Colonic mucosa (tissue), 4 donors: ENCODE data around the gene OR6V1. TPM values are rescaled to one million over a fixed set of nuclear protein-coding genes. Genes with fewer than 3 reads are reported as not detected.

Experiments
- DNase-seq: peaks from one replicate; pipeline ENCODE4 v3.0.0-alpha.2; 2020
- H3K27ac ChIP-seq: fragments of 200-600 bp; one replicate; pipeline ENCODE4 v1.8.0; 2021
- H3K27me3 ChIP-seq: fragments of 200-600 bp; one replicate; pipeline ENCODE4 v1.8.0; 2021
- H3K36me3 ChIP-seq: fragments of 200-600 bp; one replicate; pipeline ENCODE4 v1.8.0; 2021
- H3K4me1 ChIP-seq: fragments of 200-600 bp; one replicate; pipeline ENCODE4 v1.8.0; 2021; ENCODE audit warnings: mild to moderate bottlenecking
- H3K4me3 ChIP-seq: fragments of 200-600 bp; one replicate; pipeline ENCODE4 v1.8.0; 2021
- H3K9ac ChIP-seq, 2 donors: one replicate each; pipeline ENCODE4 v1.7.0; 2013; ENCODE audit warnings: control low read depth in 2 of 2, low read depth in 2 of 2, low read length in 2 of 2
- H3K9me3 ChIP-seq: fragments of 200-600 bp; one replicate; pipeline ENCODE4 v1.8.0; 2021
- intact Hi-C: fragments of 100-400 bp; cut with DNase I; formaldehyde crosslinking; loops from one replicate; pipeline ENCODE4 v1.14.1; 2022
- total RNA-seq, 2 donors: library from RNA; stranded (reverse); fragmentation: NEBNext Ultra II Directional in 1 of 2; extraction: Animal tissue kit (Norgen Biotek cat#: 25700) in 1 of 2; gene quantifications; one replicate each; pipeline ENCODE4 v1.2.1, GENCODE V29; 2021
- TF ChIP-seq, protein P1 (sequence below): fragments of 200-600 bp; IDR thresholded peaks from one replicate; pipeline ENCODE4 v1.8.0; 2022; ENCODE audit warnings: antibody characterized with exemption, mild to moderate bottlenecking
- donor health status: healthy.
- donor health status: DM: no; HTN: no; CAD: no.
- donor health status: DM: no; HTN: no; CAD: no.

OR6V1 gene
- total RNA-seq, 2 donors from 2014 or later: not detected

DNA sequence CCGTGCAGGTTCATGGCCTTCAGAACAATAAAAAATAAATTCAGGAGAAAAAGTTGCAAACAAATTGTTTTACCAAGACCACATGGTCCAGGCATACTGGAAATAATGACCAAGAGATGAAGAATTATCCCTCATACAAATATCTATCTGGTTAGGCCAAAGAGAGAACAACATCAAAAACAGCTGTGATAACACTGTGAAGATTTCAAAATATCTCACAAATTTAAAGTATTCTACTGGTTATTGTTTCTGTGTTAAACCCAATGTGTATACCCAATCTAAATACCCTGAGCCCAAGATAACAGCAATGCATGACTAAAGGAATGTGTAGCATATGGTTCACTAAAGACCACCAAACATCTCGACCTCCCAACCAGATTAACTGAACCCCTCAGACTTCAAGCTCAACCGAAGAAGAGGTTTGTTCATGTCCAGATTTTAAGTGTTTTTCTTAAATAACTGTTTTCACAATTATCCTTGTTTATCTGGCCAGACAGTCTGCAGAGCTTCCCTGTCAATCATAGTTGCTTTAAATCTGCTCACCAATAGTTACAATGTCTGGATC is 36.1 kb upstream of the OR6V1 start:
- Histone ChIP-seq H3K36me3 (no peaks in the 10 kb centered on the region), H3K27me3 (no peaks in the 10 kb centered on the region), H3K4me1 (no peaks in the 10 kb centered on the region), H3K27ac (no peak overlapping the region), H3K4me3 (no peak overlapping the region), H3K9me3 (no peaks in the 10 kb centered on the region), H3K9ac (no peak overlapping the region)
- intact Hi-C loops: loop anchor here (10.0 kb wide), 2 partner anchors 289 to 859 kb away; no protein-coding TSS in a partner anchor
- no peak for DNase-seq
- TF ChIP-seq, protein P1, sequence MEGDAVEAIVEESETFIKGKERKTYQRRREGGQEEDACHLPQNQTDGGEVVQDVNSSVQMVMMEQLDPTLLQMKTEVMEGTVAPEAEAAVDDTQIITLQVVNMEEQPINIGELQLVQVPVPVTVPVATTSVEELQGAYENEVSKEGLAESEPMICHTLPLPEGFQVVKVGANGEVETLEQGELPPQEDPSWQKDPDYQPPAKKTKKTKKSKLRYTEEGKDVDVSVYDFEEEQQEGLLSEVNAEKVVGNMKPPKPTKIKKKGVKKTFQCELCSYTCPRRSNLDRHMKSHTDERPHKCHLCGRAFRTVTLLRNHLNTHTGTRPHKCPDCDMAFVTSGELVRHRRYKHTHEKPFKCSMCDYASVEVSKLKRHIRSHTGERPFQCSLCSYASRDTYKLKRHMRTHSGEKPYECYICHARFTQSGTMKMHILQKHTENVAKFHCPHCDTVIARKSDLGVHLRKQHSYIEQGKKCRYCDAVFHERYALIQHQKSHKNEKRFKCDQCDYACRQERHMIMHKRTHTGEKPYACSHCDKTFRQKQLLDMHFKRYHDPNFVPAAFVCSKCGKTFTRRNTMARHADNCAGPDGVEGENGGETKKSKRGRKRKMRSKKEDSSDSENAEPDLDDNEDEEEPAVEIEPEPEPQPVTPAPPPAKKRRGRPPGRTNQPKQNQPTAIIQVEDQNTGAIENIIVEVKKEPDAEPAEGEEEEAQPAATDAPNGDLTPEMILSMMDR: no peak

DNA sequence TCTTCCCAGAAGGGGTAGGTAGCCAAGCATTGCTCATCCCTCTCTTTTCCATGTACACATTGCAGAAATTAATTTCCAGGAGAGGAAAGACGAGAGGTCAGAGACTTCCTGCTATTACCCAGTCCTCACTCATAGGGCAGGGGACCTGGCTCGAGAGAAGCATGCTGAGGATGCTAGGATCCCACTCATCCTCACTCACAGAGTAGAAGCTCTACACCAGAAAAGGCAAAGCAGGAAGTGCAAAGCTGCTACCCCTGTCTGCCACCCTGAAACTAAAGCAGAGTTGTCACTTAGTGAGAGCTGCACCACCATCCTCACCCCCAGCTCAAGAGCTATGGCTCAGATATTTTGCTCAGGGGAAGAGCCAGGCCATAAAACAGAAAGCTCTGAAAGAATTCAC is 35.1 kb upstream of the OR6V1 start:
- Histone ChIP-seq H3K27me3 (no peaks in the 10 kb centered on the region), H3K9me3 (no peaks in the 10 kb centered on the region), H3K9ac (no peak overlapping the region), H3K36me3 (no peaks in the 10 kb centered on the region), H3K4me1 (no peaks in the 10 kb centered on the region), H3K27ac (no peak overlapping the region), H3K4me3 (no peak overlapping the region)
- intact Hi-C loops: loop anchor here (10.0 kb wide), 2 partner anchors 288 to 858 kb away; no protein-coding TSS in a partner anchor
- DNase-seq: no peak
- TF ChIP-seq, protein P1: no peak

GRCh38 chr7:143018931-143019330 is 33.2 kb upstream of the OR6V1 start:
- no peak overlapping the region for H3K27ac ChIP-seq
- no peaks in the 10 kb centered on the region for H3K36me3 ChIP-seq
- no peaks in the 10 kb centered on the region for H3K27me3 ChIP-seq
- H3K9me3 ChIP-seq: no peaks in the 10 kb centered on the region
- intact Hi-C loops: loop anchor here (10.0 kb wide), 2 partner anchors 286 to 856 kb away; no protein-coding TSS in a partner anchor
- H3K4me1 ChIP-seq: no peaks in the 10 kb centered on the region
- no peak overlapping the region for H3K9ac ChIP-seq
- TF ChIP-seq, protein P1: no peak
- no peak for DNase-seq
- no peak overlapping the region for H3K4me3 ChIP-seq

DNA sequence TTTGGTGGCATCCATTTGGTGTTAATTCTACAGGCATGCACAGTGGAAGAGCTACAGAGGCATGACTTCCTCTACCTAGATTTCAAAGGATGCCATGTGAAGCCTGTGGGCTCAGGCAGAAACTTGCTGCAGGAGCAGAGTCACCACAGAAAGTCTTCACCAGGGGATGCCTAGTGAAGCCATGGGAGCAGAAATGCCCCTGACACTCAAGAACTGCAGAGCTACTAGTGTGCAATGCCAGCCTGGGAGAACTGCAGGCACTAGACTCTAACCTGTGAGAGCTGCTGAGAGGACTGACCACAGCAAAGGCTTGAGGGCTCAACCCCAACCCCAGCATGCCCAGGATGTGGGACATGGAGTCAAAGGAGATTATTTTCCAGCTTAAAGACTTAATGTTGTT is 29.1 kb upstream of the OR6V1 start:
- Histone ChIP-seq H3K9ac (no peak overlapping the region), H3K27ac (no peak overlapping the region), H3K4me1 (no peaks in the 10 kb centered on the region), H3K9me3 (no peaks in the 10 kb centered on the region), H3K36me3 (no peaks in the 10 kb centered on the region), H3K4me3 (no peak overlapping the region), H3K27me3 (no peaks in the 10 kb centered on the region)
- intact Hi-C loops: no loop called here
- TF ChIP-seq, protein P1: no peak
- no peak for DNase-seq

DNA sequence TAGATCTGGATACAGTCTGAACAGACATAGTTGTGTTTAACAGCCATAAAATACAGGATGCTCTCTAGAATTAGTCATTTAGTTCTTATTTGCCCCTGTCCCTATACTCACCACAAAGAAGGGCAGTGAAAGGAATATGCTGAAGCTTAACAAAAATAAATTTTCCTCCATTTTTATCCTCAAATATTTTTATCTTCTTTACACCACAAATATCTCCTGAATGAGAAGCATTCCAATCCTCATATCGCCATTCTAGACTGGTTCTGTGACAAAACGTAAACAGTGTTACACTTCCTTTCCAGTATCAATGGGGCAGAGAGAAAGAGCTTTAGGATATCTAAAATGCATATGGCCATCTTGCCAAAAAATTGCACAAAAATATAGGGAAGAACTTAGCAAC is 26.8 kb upstream of the OR6V1 start:
- H3K4me3 ChIP-seq: no peak overlapping the region
- H3K9me3 ChIP-seq: no peaks in the 10 kb centered on the region
- DNase-seq: no peak
- TF ChIP-seq, protein P1: no peak
- H3K4me1 ChIP-seq: no peaks in the 10 kb centered on the region
- H3K36me3 ChIP-seq: no peaks in the 10 kb centered on the region
- H3K9ac ChIP-seq: no peak overlapping the region
- H3K27me3 ChIP-seq: no peaks in the 10 kb centered on the region
- H3K27ac ChIP-seq: no peak overlapping the region
- intact Hi-C loops: no loop called here
